Epithelial cell of alveolus of lung (primary cell): ENCODE measurements around the gene NFIC. TPM values are rescaled to one million over a fixed set of nuclear protein-coding genes. Genes with fewer than 3 reads are reported as not detected.

Source experiments
- total RNA-seq: library from RNA; depleted of rRNA; stranded (reverse); fragments of >200 nt; gene quantifications from 2 replicates; pipeline ENCODE4 v1.2.1, GENCODE V29; 2015

The NFIC gene
- 50.4 and 127 TPM in 2 replicates for total RNA-seq

GRCh38 chr19:3365836-3366752, at the start of gene NFIC:
Gene NFIC (plus strand): TSS chr19:3366583. CDS start chr19:3366637, 54 bp downstream.

GRCh38 chr19:3480383-3481091, 114.2 kb downstream of the NFIC start, which contains the start of gene SMIM24:
Gene SMIM24 (minus strand): TSS chr19:3480525. CDS start chr19:3480463, 62 bp downstream.

GRCh38 chr19:3483226-3483628, 116.8 kb downstream of the NFIC start, which contains the start of gene SMIM44:
Gene SMIM44 (minus strand): TSS chr19:3483441. CDS start chr19:3483403, 38 bp downstream.

GRCh38 chr19:3500429-3501101, 134.2 kb downstream of the NFIC start, which contains the start of gene DOHH:
Gene DOHH (minus strand): TSS chr19:3500674. CDS start chr19:3496814, 3,860 bp downstream.

GRCh38 chr19:3505598-3506383, 139.4 kb downstream of the NFIC start, which contains the start of gene FZR1:
Gene FZR1 (plus strand): TSS chr19:3506311. CDS start chr19:3522990, 16,679 bp downstream.

Other genes starting within 250 kb of the NFIC start
- 3.4 TPM in 1 of 2 replicates, not detected in the other for gene GNA15, start 230.6 kb upstream of the NFIC start, total RNA-seq
- not detected in 2 replicates for gene S1PR4, start 187.8 kb upstream of the NFIC start, total RNA-seq
- gene NCLN, start 180.7 kb upstream of the NFIC start, total RNA-seq: 56.9 and 90.5 TPM in 2 replicates
- not detected in 2 replicates for gene CELF5, start 141.9 kb upstream of the NFIC start, total RNA-seq
- gene SMIM24, start 113.9 kb downstream of the NFIC start, total RNA-seq: not detected in 2 replicates
- gene SMIM44, start 116.9 kb downstream of the NFIC start, total RNA-seq: not detected in 2 replicates
- 24.7 and 31.2 TPM in 2 replicates for gene DOHH, start 134.1 kb downstream of the NFIC start, total RNA-seq
- gene FZR1, start 139.7 kb downstream of the NFIC start, total RNA-seq: 24.6 and 40.7 TPM in 2 replicates
- gene TEKTIP1, start 172.6 kb downstream of the NFIC start, total RNA-seq: not detected in 2 replicates
- gene MFSD12, start 191.0 kb downstream of the NFIC start, total RNA-seq: 74.3 and 83.0 TPM in 2 replicates
- 107 and 118 TPM in 2 replicates for gene HMG20B, start 206.4 kb downstream of the NFIC start, total RNA-seq
- gene GIPC3, start 218.9 kb downstream of the NFIC start, total RNA-seq: 0.13 and 1.0 TPM in 2 replicates
- gene TBXA2R, start 240.3 kb downstream of the NFIC start, total RNA-seq: 0.40 and 3.0 TPM in 2 replicates